Measurements from ENCODE around the gene TNFRSF1B. TPM values are rescaled to one million over a fixed set of nuclear protein-coding genes. Genes with fewer than 3 reads are reported as not detected.

The TNFRSF1B gene
- 0.92 and 2.0 TPM in 2 replicates for total RNA-seq (2014; rRNA removed; shearing (Covaris generic))
- 0.21 and 0.56 TPM in 2 replicates for polyA plus RNA-seq (2014; cell fraction: nucleus; rRNA removed)

GRCh38 chr1:12166834-12167492, at the start of gene TNFRSF1B:
Gene TNFRSF1B, plus strand, starts transcription at chr1:12166991. Its CDS starts 101 bp downstream, at chr1:12167092.
- peak; percentile 21 for DNase-seq (ENCODE audit: extremely low read depth, low read depth)

- no peak for DNase-seq (ENCODE audit: extremely low read depth, low read depth)
These were observed 45.4 kb upstream of the TNFRSF1B start for GRCh38 chr1:12121212-12122003.

GRCh38 chr1:12123172-12123571, 43.6 kb upstream of the TNFRSF1B start:
- no peak for DNase-seq (ENCODE audit: extremely low read depth, low read depth)

GRCh38 chr1:12124693-12125421, 41.9 kb upstream of the TNFRSF1B start:
- peak; percentile 58 for DNase-seq (ENCODE audit: extremely low read depth, low read depth)

- no peak for DNase-seq (ENCODE audit: extremely low read depth, low read depth)
These were observed 41.1 kb upstream of the TNFRSF1B start for GRCh38 chr1:12125422-12126355.

GRCh38 chr1:12126781-12127180, 40.0 kb upstream of the TNFRSF1B start:
- no peak for DNase-seq (ENCODE audit: extremely low read depth, low read depth)

- no peak for DNase-seq (ENCODE audit: extremely low read depth, low read depth)
These were observed 39.5 kb upstream of the TNFRSF1B start for GRCh38 chr1:12127206-12127810.

GRCh38 chr1:12128120-12128519, 38.7 kb upstream of the TNFRSF1B start:
- DNase-seq (ENCODE audit: extremely low read depth, low read depth): no peak

GRCh38 chr1:12129624-12130023, 37.2 kb upstream of the TNFRSF1B start:
- DNase-seq (ENCODE audit: extremely low read depth, low read depth): no peak

GRCh38 chr1:12130466-12131130, 36.2 kb upstream of the TNFRSF1B start:
- no peak for DNase-seq (ENCODE audit: extremely low read depth, low read depth)

- DNase-seq (ENCODE audit: extremely low read depth, low read depth): peak; percentile 59
These were observed 34.7 kb upstream of the TNFRSF1B start for GRCh38 chr1:12132078-12132477.

- no peak for DNase-seq (ENCODE audit: extremely low read depth, low read depth)
These were observed 32.1 kb upstream of the TNFRSF1B start for GRCh38 chr1:12134716-12135115.

GRCh38 chr1:12135612-12136011, 31.2 kb upstream of the TNFRSF1B start:
- no peak for DNase-seq (ENCODE audit: extremely low read depth, low read depth)

GRCh38 chr1:12136916-12137610, 29.7 kb upstream of the TNFRSF1B start:
- DNase-seq (ENCODE audit: extremely low read depth, low read depth): no peak

- DNase-seq (ENCODE audit: extremely low read depth, low read depth): no peak
These were observed 28.3 kb upstream of the TNFRSF1B start for GRCh38 chr1:12138196-12139168.

- DNase-seq (ENCODE audit: extremely low read depth, low read depth): no peak
These were observed 26.8 kb upstream of the TNFRSF1B start for GRCh38 chr1:12140016-12140415.

GRCh38 chr1:12140515-12141162, 26.2 kb upstream of the TNFRSF1B start:
- no peak for DNase-seq (ENCODE audit: extremely low read depth, low read depth)
